Glutamatergic neuron (in vitro differentiated cells): Measurements from ENCODE around the gene CARD9. TPM values are rescaled to one million over a fixed set of nuclear protein-coding genes. Genes with fewer than 3 reads are reported as not detected.

Experiments used
- DNase-seq: peaks from one replicate; pipeline ENCODE4 v3.0.0; 2022
- H3K27ac Mint-ChIP-seq: one replicate; pipeline ENCODE4 v1.8.0; 2020; ENCODE audit warnings: mild to moderate bottlenecking, mixed read lengths, inconsistent platforms; ENCODE audit not compliant: unreplicated experiment
- H3K27me3 Mint-ChIP-seq: one replicate; pipeline ENCODE4 v1.8.0; 2020; ENCODE audit warnings: mild to moderate bottlenecking, moderate library complexity, mixed read lengths, inconsistent platforms; ENCODE audit not compliant: unreplicated experiment
- H3K36me3 Mint-ChIP-seq: one replicate; pipeline ENCODE4 v1.8.0; 2020; ENCODE audit warnings: mild to moderate bottlenecking, mixed read lengths, inconsistent platforms; ENCODE audit not compliant: unreplicated experiment
- H3K4me1 Mint-ChIP-seq: one replicate; pipeline ENCODE4 v1.8.0; 2020; ENCODE audit warnings: mild to moderate bottlenecking, low read depth, mixed read lengths, inconsistent platforms; ENCODE audit not compliant: unreplicated experiment
- H3K4me3 Mint-ChIP-seq: one replicate; pipeline ENCODE4 v1.8.0; 2020; ENCODE audit warnings: mild to moderate bottlenecking, mixed read lengths, inconsistent platforms; ENCODE audit not compliant: unreplicated experiment
- H3K9me3 Mint-ChIP-seq: one replicate; pipeline ENCODE4 v1.8.0; 2020; ENCODE audit warnings: mild to moderate bottlenecking, moderate library complexity, mixed read lengths, inconsistent platforms; ENCODE audit not compliant: unreplicated experiment
- total RNA-seq: library from RNA; stranded (reverse); fragmentation: NEBNext Ultra II Directional; extraction: Animal tissue kit (Norgen Biotek cat#: 25700); gene quantifications from one replicate; pipeline ENCODE4 v1.2.1, GENCODE V29; 2021; ENCODE audit not compliant: unreplicated experiment
- TF ChIP-seq, protein P1 (sequence below): fragments of 200-600 bp; sonication (generic); IDR thresholded peaks from one replicate; pipeline ENCODE4 v1.5.0; 2021; ENCODE audit not compliant: partially characterized antibody, unreplicated experiment

The CARD9 gene
- total RNA-seq, 1 donor from 2014 or later, result 4.1 TPM

DNA sequence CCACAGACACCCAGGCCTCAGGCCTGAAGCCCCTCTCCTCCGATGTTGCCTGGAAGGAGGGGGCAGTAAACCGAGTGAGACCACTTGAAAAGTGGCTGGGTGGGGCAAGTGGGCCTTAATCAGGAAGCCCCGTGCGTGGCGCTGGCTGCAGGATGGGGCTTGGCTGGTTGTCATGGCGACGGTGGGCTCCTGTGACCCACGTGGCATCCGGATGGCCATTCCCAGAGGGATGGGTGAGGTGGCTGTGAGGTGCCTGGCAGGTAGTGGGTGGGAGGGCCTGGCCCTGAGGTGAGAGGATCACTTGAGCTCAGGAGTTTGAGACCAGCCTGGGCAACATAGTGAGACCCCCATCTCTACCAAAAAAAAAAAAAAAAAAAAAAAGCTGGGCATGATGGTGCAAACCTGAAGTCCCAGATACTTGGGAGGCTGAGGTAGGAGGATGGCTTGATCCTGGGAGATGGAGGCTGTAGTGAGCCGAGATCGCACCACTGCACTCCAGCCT is 40.9 kb downstream of the CARD9 start:
- no peak for DNase-seq
- Mint-ChIP-seq H3K9me3 (peaks cover 1% of the 10 kb centered on the region), H3K36me3 (no peaks in the 10 kb centered on the region), H3K4me1 (peaks cover 6% of the 10 kb centered on the region), H3K27ac (no peak overlapping the region), H3K4me3 (peak overlapping the region; percentile 46), H3K27me3 (peaks cover 6% of the 10 kb centered on the region)
- TF ChIP-seq, protein P1, sequence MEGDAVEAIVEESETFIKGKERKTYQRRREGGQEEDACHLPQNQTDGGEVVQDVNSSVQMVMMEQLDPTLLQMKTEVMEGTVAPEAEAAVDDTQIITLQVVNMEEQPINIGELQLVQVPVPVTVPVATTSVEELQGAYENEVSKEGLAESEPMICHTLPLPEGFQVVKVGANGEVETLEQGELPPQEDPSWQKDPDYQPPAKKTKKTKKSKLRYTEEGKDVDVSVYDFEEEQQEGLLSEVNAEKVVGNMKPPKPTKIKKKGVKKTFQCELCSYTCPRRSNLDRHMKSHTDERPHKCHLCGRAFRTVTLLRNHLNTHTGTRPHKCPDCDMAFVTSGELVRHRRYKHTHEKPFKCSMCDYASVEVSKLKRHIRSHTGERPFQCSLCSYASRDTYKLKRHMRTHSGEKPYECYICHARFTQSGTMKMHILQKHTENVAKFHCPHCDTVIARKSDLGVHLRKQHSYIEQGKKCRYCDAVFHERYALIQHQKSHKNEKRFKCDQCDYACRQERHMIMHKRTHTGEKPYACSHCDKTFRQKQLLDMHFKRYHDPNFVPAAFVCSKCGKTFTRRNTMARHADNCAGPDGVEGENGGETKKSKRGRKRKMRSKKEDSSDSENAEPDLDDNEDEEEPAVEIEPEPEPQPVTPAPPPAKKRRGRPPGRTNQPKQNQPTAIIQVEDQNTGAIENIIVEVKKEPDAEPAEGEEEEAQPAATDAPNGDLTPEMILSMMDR, result no peak

DNA sequence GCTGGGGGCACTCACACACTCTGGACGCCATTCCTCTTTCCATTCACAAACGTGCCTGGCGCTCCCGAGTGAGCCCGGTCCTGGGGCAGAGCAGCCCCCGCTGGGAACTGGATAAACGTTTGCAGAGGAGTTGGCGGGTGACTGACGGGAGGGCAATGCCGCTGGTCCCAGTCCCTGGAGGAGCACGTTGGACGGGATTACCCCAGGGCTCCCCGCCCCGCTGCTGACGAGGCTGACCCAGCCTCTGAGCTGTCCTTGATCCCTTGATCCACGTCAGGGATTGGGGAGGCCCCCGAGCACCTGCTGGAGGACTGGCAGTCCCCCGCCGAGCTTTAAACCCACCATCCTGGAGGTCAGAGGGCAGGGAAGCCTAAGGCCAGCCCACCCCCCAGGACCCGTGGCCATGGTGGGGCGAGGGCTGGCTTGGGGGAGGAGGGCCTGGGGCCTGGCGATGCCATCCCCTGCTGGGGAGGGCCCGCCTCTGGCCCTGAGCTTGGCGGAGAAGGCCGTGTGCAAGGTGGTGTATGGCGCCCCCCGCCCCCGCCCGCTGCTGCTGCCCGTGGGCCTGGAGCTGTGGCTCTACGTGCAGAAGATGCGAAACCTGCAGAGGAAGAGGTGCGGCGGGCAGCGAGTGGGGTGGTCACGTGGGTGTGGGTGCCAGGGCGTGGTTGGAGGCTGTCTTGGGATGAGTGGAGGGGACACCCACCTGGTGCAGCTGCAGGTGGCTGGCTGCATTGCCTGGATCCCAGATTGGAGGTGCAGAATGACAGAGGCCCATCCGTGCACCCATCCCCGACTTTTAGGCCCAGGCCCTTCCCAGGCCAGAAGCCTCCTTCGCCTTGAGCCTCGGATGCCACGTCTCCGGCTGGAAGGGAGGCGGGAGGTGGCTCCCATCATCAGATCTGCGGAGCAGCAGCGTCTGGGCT is 41.6 kb downstream of the CARD9 start:
- Mint-ChIP-seq H3K4me3 (no peak overlapping the region), H3K27me3 (peaks cover 6% of the 10 kb centered on the region), H3K36me3 (no peaks in the 10 kb centered on the region), H3K9me3 (peaks cover 1% of the 10 kb centered on the region), H3K27ac (no peak overlapping the region), H3K4me1 (peaks cover 6% of the 10 kb centered on the region)
- TF ChIP-seq, protein P1, result no peak
- DNase-seq, result no peak

DNA sequence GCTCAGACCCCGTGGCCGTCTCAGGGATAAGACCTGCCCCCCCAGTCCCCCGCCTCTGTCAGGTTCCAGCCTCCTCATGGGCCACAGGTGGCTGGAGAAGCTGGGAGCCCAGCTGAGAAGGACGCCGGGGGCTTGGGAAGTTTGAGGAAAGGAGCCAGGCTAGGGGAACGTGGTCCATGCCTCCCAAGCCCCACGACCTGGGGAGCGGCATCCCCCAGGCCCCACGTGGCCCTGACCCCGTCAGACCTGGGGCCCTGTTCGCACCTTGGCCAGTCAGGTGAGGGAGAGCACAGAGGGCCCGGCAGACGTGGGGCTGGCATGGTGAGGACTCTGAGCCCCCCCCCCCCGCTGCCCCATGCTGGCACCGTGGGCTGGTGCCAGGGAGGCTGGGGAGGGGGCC is 42.4 kb downstream of the CARD9 start:
- H3K27ac Mint-ChIP-seq, result no peak overlapping the region
- peaks cover 6% of the 10 kb centered on the region for H3K4me1 Mint-ChIP-seq
- peaks cover 6% of the 10 kb centered on the region for H3K27me3 Mint-ChIP-seq
- TF ChIP-seq, protein P1, result no peak
- H3K4me3 Mint-ChIP-seq, result no peak overlapping the region
- no peaks in the 10 kb centered on the region for H3K36me3 Mint-ChIP-seq
- no peak for DNase-seq
- H3K9me3 Mint-ChIP-seq, result peaks cover 1% of the 10 kb centered on the region

DNA sequence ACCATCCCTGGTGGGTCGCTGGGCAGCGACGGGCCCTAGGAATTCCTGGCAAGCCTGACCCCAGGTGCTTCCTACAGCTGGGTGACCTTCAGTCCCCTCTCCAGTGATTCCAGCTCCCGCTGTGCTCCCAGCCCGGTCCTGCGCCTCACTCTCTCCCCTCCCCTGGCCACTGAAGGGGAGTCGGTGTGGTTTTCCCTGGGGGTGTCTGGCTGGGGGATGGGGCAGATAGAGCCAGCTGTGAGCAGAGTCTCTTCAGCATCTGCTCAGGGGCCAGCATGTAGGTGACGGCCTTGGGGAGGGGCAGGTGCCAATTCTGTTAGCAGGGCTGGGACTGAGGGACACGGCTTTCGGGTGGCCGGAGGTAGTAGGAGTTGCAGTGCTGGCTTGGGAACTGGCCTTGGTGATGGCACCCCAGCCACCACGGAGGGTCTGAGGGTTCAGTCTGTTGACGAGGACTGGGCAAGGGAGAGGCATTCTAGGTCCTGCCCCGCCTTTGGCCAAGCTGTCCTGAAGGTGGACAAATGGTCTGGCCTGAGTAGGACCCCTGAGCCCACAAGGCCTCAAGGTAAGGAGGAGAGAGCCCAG is 43.0 kb downstream of the CARD9 start:
- no peak for DNase-seq
- Mint-ChIP-seq H3K27me3 (peaks cover 6% of the 10 kb centered on the region), H3K4me3 (no peak overlapping the region), H3K27ac (no peak overlapping the region), H3K4me1 (peaks cover 6% of the 10 kb centered on the region), H3K36me3 (no peaks in the 10 kb centered on the region), H3K9me3 (peaks cover 1% of the 10 kb centered on the region)
- TF ChIP-seq, protein P1, result no peak
